ENCODE data around the gene LCMT2. TPM values are rescaled to one million over a fixed set of nuclear protein-coding genes. Genes with fewer than 3 reads are reported as not detected.
"Not testable (repeated sequence)": the region's sequence is repeated elsewhere in the genome, so short reads cannot be mapped to it uniquely, and the experiment has no call there.

The LCMT2 gene
- total RNA-seq, 4 donors from 2014 or later = 4.0 to 14.4 (median 9.8) TPM

DNA sequence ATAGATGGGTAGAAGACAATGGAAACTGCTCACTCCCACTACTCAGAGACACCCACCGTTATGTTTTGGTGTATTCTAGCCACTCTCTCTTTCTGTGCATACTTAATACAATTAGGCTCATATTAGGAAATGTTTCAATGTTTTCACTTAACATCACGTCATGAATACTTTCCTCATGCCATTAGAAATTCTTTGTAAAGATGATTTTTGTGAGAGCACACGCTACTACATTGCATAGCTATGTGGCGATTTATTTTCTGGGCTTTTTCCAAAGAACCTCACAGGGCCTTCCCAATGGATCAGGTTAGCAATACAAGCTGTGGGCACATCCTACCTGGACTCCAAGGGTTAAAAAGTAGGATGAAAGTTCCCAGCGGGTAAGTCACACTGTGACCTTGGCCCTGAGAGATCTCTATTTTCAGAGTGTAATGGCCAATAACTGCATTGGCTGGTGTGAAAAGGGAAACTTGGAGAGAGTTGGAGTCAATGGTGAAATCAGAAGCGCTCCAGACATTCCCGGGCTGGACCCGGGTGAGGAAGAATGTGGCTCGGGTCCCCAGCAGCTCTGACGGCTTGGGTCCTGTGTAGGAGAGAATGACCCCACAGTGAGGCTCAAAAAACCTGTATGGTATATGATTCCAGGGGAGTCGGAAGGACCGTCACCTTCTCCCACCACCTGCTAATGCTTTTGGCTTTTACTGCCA lies 37.8 kb downstream of the LCMT2 start:
- TF ChIP-seq, protein P1, sequence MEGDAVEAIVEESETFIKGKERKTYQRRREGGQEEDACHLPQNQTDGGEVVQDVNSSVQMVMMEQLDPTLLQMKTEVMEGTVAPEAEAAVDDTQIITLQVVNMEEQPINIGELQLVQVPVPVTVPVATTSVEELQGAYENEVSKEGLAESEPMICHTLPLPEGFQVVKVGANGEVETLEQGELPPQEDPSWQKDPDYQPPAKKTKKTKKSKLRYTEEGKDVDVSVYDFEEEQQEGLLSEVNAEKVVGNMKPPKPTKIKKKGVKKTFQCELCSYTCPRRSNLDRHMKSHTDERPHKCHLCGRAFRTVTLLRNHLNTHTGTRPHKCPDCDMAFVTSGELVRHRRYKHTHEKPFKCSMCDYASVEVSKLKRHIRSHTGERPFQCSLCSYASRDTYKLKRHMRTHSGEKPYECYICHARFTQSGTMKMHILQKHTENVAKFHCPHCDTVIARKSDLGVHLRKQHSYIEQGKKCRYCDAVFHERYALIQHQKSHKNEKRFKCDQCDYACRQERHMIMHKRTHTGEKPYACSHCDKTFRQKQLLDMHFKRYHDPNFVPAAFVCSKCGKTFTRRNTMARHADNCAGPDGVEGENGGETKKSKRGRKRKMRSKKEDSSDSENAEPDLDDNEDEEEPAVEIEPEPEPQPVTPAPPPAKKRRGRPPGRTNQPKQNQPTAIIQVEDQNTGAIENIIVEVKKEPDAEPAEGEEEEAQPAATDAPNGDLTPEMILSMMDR (IDR thresholded peaks at IDR 0.05) = no peak
- no peak for TF ChIP-seq EP300 (IDR thresholded peaks at IDR 0.05)
- TF ChIP-seq POLR2A (IDR thresholded peaks at IDR 0.05) = no peak
- peaks cover 0 to 14% (median 0%) of the 10 kb centered on the region in 4 donors for H3K4me1 ChIP-seq
- DNase-seq (ENCODE audit: low spot score in 2 of 2) = no peak
- no peak overlapping the region for H3K4me3 ChIP-seq
- H3K9me3 ChIP-seq = no peaks in the 10 kb centered on the region
- H3K27me3 ChIP-seq = peaks cover 0 to 38% of the 10 kb centered on the region in 2 donors
- H3K36me3 ChIP-seq = no peaks in the 10 kb centered on the region
- WGBS, 2 donors = 41 to 48% methylated on average over 12 of the region's 12 CpGs
- no peak overlapping the region for H3K27ac ChIP-seq

DNA sequence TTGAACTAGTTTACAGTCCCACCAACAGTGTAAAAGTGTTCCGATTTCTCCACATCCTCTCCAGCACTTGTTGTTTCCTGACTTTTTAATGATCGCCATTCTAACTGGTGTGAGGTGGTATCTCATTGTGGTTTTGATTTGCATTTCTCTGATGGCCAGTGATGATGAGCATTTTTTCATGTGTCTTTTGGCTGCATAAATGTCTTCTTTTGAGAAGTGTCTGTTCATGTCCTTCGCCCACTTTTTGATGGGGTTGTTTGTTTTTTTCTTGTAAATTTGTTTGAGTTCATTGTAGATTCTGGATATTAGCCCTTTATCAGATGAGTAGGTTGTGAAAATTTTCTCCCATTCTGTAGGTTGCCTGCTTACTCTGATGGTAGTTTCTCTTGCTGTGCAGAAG lies 40.7 kb downstream of the LCMT2 start:
- not testable (repeated sequence) for DNase-seq (ENCODE audit: low spot score in 2 of 2)

DNA sequence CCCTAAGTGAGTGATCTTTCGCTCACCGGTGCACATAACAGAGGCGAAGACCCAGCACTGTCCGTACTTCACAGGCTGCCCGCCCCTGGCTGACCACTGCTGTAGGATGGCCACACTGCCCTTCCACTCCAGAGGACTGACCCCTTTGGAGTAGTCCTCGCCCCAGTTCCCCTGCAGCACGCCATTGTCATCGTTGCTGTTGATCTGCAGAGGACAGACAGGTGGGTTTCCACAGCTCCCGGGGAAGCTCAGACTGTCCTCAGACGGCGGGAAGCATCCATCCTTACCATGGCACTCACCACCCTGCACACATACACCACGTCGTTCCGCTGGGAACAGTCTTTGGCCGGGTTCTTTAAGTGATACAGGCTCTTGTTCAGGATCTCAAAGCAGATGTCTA lies 43.1 kb downstream of the LCMT2 start:
- no peak for DNase-seq (ENCODE audit: low spot score in 2 of 2)
- no peaks in the 10 kb centered on the region for H3K27me3 ChIP-seq
- TF ChIP-seq EP300 (IDR thresholded peaks at IDR 0.05) = no peak
- H3K4me1 ChIP-seq = no peaks in the 10 kb centered on the region
- no peak overlapping the region for H3K27ac ChIP-seq
- no peak overlapping the region for H3K4me3 ChIP-seq
- H3K9me3 ChIP-seq = no peaks in the 10 kb centered on the region
- 69 to 72% methylated on average over 9 to 15 of the region's 15 CpGs for WGBS, 2 donors
- no peaks in the 10 kb centered on the region for H3K36me3 ChIP-seq

More for the DNA sequence above, 40.7 kb downstream of the LCMT2 start:
- not testable (repeated sequence) for H3K36me3 ChIP-seq, H3K27ac ChIP-seq, H3K9me3 ChIP-seq, H3K4me3 ChIP-seq
- H3K4me1 ChIP-seq = peaks cover 0 to 14% (median 0%) of the 10 kb centered on the region in 4 donors
- WGBS, 2 donors = 97 to 98% methylated on average over 2 of the region's 3 CpGs
- peaks cover 0 to 14% of the 10 kb centered on the region in 2 donors for H3K27me3 ChIP-seq

DNA sequence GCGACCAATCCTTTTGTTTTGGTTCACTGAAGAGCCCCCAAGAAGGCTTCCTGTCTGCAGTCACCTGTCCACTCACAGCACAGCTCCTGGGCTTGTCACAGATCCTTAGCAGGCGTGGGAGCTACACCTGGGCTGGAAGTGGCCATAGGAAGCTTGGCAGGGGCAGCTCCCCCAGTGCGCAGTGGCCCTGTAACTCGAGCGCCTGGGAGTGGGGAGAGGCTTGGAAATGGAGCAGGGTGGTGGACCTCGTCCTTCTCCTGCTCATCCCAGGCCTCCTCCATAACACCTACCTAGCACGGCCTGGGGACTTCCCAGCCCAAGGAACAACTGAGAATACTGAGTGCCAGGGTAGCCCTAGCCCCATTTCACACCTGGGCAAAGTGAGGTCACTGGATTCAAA lies 44.3 kb downstream of the LCMT2 start:
- 67 to 68% methylated on average over 5 to 7 of the region's 7 CpGs for WGBS, 2 donors
- no peaks in the 10 kb centered on the region for H3K36me3 ChIP-seq
- TF ChIP-seq, protein P1 (IDR thresholded peaks at IDR 0.05) = no peak
- TF ChIP-seq POLR2A (IDR thresholded peaks at IDR 0.05) (no peak), EP300 (IDR thresholded peaks at IDR 0.05) (no peak)
- no peaks in the 10 kb centered on the region for H3K27me3 ChIP-seq
- no peak for DNase-seq (ENCODE audit: low spot score in 2 of 2)
- no peak overlapping the region for H3K27ac ChIP-seq
- H3K9me3 ChIP-seq = no peaks in the 10 kb centered on the region
- H3K4me1 ChIP-seq = no peaks in the 10 kb centered on the region
- H3K4me3 ChIP-seq = no peak overlapping the region

DNA sequence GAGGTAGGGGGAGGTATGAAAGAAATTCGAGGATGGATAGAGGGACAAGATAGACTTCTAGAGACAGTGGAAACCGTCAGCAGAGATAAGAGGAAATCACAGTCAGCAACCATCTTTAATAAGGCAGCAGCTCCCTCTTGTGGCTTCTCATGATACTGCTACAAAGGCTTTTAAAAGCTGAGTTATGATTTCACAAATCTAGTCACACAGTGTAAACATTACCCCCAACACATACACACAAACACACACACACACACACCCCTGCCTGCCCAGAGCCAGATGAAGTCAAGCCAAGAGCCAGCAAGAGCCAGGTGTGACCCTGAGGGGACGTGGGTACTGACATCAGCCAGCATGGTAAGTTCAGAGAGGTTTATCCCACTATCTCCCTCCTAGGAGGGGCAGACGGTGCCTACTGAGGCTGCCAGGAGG lies 44.8 kb downstream of the LCMT2 start:
- peak in 1 of 2 donors; percentile 91 for DNase-seq (ENCODE audit: low spot score in 2 of 2)
- no peak overlapping the region for H3K4me3 ChIP-seq
- no peaks in the 10 kb centered on the region for H3K36me3 ChIP-seq
- H3K27me3 ChIP-seq = no peaks in the 10 kb centered on the region
- 8 to 17% methylated on average over 4 of the region's 4 CpGs for WGBS, 2 donors
- TF ChIP-seq POLR2A (IDR thresholded peaks at IDR 0.05) = no peak
- TF ChIP-seq, protein P1 (IDR thresholded peaks at IDR 0.05) = peak; percentile 69 to 80 (median 77)
- no peaks in the 10 kb centered on the region for H3K9me3 ChIP-seq
- H3K4me1 ChIP-seq = no peaks in the 10 kb centered on the region
- H3K27ac ChIP-seq = no peak overlapping the region

DNA sequence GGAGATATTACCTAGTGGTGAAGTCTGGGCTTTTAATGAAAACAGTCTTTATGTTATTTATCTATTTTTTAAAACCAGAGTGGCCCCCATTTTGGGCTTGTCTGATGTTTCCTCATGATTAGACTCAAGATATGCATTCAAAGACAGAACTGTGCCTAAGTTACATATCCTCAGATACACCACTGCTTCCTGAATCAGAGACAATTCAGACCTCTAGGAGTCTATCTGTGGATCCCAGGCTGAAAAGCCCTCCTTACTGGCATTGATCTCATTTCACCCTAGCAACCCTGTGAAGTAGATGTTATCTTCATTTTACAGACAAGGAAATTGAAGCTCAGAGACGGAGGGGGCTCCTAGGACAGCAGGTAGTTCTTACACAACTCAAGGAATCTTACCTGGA lies 46.8 kb downstream of the LCMT2 start:
- Histone ChIP-seq H3K4me1 (no peaks in the 10 kb centered on the region), H3K9me3 (no peaks in the 10 kb centered on the region), H3K36me3 (no peaks in the 10 kb centered on the region), H3K4me3 (no peak overlapping the region), H3K27ac (no peak overlapping the region), H3K27me3 (no peaks in the 10 kb centered on the region)
- 81 to 84% methylated on average over 1 of the region's 1 CpG for WGBS, 2 donors
- no peak for DNase-seq (ENCODE audit: low spot score in 2 of 2)
- TF ChIP-seq, protein P1 (IDR thresholded peaks at IDR 0.05) = no peak
- TF ChIP-seq EP300 (IDR thresholded peaks at IDR 0.05) (no peak), POLR2A (IDR thresholded peaks at IDR 0.05) (no peak)

Data from tibial nerve (tissue), 4 donors.